GM21390 (cell line): Measurements from ENCODE around the gene SGIP1.
"Not testable (repeated sequence)": the region's sequence is repeated elsewhere in the genome, so short reads cannot be mapped to it uniquely, and the experiment has no call there.

Experiments
- ATAC-seq: cut with Tn5 transposase; IDR thresholded peaks from one replicate; pipeline ENCODE4 v1.9.1; 2021; ENCODE audit not compliant: unreplicated experiment

The SGIP1 gene

DNA sequence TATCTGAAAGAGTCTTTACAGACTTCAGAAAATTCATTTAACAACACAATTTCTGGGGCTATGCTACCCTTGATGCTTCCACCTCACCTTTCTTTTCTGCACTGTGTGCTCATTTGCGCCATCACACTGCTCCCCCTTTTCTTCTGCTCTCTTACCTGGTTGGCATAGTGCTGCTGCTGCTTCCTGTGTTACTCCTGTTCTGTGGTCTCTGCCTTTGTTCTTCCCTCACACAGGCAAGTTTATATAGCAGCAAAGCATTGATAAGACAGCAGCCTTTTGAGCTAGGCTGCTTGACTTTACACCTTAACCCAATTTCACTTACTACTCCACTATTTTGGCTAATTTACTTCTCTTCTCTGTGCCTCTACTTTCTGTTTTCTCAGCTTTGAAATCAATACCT, 18.3 kb downstream of the SGIP1 start:
- no peak for ATAC-seq

DNA sequence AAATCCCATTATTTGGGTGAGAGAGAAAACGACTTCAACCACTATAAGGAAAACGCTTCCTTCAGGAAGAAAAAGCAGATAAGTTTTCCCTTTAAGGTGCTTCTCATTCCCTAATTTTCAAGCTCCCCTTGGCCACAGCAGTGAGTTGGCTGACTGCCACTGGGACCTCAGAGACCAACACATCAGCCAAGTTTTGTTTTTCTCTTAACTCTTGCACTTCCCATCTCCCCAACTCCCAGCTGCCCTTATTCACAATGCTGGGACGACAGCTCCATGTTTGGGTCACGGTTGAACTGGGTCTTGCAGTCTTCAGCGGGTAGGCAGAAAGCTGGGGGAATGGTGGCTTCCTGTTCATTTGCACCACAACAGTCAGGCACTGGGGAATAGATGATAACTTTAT, 18.9 kb downstream of the SGIP1 start:
- ATAC-seq: no peak

DNA sequence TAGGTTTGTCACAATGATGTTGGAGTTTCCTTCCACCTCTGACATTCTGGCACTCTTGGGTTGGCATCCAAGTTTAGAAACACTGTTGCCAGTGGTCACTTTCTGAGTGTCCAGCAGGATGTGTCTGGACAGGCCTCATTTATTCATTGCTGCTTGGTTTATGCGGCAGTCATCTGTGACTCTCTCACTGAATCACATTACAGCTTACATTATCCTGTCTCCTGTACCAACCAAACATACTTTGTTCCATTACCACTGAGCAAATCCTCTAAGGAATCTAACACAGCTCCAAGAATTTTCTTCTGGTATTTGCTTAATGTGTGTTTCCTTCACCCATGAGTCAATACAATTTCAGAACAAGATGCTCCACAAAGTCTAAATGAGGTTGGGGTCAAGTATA, 19.9 kb downstream of the SGIP1 start:
- no peak for ATAC-seq

DNA sequence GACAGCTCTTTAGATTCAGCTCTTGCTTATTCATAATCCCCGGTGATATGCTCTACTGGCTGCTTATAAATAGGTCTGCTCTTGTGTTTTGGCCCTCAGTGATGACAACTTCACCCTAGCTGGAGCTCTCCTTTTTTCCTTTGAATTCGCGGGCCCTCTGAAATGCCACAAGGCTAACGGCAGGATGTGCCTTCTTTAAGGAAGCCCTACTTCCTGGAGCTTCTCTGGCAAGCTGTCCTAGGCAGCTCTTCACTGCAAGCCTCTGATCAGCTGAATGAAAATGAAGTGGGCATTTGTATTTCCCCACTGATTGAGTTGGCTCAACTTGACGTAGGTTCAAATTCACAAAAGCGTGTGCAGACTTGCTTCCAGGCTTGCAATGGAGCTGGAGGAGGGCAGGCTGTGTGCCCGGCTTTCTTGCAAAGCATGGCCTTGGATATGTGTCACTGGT, 22.2 kb downstream of the SGIP1 start:
- no peak for ATAC-seq

DNA sequence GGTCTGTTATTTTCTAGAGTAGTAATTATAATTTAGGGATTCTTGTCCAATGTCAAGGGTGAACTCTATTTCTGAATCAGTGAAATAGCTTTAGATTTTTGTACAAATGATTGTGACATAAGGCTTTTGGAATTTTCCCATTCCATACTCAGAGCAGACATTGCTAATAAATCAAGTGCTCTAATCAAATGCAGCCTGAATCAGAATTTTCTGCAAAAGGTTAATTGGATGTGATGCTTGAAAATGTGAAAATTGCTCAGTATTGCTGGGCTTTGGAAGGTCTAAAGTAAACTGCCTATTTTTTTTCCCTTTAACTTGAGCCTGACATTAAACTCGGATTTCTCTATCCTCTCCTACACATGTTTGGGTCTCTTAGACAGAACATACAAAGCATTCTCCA, 23.2 kb downstream of the SGIP1 start:
- ATAC-seq: no peak

DNA sequence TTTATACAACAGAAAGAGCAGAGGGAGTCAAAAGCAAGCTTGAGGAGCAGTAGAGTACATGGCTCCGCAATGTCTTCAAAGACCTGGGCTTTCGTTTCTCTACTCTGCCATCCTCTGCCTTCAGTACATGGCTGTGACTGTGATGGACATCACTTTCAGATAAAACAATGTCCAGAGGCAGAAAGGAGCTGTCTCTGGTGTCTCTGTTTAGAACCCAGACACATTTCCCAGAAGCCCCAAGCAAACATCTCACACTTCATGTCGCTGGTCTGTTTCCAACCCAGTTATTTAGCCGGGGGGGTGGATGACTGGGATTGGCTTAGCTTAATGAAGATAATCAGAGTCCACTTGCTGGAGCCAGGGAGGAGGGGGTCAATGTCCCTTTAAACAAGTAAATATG, 25.6 kb downstream of the SGIP1 start:
- ATAC-seq: no peak

DNA sequence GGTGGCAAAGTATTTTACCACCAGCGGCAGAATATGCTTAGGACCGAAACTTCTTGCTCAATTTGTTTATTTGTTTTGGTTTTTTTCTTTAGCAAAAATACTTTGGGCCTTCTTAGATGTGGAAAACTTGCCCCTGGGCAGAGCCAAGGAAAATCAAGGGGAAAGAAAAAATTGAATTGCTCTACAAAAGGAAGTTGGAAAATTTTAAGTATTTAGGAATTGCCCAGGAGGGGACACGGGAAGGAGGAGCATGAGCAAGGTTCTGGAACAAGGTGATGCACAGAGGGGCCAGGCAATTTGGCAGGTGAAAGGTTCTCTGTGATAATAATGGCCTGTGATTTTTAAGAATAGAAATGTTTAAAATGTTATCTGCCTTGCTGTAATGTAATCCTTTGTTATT, 28.6 kb downstream of the SGIP1 start:
- ATAC-seq: no peak

DNA sequence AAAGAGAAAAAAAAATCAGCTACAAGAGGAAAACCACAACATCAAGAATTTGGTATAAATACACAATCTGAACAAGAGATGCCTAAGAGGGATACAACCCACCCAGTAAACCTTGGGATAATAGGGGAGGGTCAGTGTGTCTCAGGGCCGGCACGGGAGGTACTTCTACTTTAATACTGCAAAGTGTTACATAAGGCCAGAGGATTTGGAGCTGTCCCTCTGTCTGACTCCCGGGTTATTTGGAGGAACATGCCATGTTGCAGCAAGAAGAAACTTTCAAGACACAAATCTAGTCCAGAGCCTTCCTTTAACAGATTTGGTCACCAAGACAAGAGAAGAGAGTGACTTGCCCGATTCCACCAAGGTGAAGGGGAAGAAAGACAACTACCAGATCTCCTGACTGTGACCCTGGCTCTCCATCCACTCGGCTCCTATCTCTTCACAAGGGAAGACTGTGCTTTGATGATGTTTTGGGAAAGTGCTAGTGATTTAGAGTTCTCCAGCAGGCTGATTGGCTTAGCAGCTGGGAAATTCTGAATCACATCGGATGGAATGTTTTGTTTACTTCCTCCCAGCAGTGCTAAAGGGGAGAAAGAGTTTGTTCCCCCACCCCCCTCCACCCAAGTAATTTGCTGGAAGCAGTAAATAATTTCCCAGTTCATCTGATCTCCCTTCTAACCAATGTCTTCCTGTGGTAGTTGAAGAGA, 29.3 kb downstream of the SGIP1 start:
- no peak for ATAC-seq

DNA sequence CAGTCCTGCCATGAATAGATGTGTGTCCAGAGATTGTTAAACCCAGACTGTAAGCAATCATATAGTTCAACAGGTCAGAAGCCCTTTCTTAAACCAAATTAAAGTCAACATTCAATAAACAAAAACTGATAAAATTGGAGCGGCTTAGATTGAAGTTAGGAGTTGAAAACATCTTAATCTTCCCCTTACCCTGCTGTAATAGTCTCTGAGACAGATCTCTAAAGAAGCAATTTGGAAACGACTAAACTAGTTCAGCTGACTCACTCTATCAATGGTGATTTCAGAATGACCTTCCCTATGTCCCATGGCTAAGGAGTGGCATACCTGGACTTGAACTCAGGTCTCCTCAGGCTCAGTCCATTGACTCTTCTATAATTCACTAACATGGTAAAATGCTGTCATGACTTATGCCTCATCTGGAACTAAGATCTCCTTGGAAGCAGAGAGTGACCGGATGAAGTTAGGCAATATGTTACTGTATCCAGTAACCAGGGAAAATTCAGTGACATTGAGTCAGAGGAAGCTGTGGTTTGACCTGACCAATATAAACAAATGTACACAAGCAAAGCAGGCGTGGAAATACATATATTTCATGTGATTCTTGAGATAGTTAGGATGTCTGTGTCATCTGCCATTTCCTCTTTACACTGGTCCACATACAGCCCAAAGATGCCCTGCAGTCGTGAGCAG, 30.1 kb downstream of the SGIP1 start:
- ATAC-seq: no peak

DNA sequence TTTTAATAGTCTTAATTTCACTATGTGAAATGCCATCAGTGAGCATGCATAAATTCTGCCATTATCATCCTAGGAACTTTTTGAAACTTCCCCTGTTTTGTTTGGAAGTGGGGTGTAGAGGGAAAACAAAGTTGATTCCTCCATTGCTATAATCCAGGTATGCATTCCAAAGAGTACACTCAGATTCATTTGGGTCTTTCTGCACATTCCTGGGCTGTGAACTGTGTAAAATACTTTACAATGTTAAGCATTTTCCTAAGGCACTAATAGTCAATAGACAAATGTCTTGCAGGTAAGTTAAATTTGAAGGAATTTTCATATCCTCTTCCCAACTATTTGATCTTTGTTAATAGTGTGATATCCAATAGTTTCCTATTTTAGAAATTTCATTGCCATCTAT, 36.2 kb downstream of the SGIP1 start:
- ATAC-seq: no peak

DNA sequence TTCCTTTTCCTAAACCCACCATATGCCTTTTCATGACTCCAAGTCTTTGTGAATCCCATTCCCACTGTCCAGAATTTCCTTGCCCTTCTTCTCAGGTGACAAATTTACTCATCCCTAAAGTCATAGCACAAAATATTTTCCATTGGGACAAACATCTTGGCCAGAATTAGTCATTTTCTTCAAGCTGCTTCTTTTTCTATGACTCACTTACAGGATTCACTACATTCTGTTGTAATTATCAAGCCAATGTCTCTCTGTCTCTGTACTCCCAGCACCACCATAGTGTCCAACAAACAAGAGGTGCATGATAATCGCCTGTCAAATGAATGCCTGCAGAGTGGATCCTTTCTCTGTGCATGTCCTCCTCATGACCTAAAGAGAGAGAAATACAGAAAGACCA, 37.8 kb downstream of the SGIP1 start:
- no peak for ATAC-seq

DNA sequence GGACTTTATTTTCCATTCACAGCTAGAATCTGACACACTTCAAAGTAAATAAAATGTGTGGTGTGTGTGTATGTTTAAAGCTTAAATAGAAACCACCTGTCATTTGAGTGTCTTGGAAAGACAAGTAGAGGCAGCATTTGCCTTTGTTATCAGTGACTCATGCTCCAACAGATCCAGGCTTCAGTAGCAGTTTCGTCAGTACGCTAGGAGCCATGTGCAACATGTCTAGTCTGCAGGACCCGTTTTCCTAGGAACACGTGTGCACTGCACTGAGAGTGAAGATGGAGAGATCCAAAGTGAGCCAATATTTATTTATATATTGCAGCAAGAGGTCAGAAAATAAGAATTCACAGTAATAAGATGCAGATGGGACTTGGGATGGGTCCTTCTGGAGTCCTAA, 41.8 kb downstream of the SGIP1 start:
- ATAC-seq: no peak

DNA sequence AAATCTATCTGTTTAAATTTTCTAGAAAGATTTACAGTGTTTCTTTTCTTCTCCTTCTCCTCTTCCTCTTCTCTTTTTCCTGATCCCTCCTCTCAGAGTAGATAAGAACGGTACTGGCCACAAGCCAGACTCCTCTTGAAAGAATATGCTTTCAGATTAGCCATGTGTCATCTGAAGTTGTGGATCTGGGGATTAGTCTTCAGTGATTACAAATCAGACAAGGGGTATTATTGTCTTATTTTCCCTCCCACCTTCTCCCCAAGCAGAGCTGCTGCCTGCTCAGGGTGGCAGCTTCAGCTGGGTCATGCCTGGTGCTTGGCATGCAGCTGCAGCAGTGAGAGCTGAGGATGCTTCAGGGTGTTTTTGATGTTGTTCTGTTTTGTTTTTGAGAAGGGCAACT, 42.7 kb downstream of the SGIP1 start:
- ATAC-seq: no peak

DNA sequence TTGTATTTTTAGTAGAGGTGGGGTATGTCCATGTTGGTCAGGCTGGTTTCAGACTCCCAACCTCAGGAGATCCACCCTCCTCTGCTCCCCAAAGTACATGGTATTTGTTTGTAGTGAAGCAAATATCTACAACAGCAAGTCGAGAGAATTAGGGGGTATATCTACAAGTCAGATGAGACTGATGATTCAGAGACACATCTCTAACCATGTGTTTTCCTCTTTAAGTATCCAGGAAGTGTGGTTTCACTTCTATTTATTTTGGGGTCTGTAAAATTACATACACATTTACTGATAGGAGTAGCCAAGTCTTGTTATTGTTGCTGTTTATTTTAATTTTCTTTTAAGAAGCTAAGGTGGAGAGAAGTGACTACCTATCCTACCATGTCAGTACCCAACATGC, 44.9 kb downstream of the SGIP1 start:
- ATAC-seq: no peak

DNA sequence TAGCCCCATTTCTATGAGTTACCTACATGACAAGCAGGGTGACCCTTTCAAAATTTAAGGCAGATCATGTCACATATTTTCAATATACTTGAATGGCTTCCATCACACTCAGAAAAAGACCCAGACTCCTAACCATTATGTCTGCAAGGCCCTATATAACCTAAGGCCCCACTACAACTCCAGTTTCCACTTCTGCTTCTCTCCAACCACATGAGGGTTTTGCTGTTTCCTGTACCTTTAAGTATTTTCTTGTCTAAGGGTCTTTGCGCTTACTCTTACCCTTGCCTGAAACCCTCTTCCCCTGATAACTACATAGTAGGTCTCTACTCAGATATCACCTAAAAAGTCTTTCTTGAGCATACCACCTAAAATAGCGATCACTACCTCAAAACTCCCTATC, 46.1 kb downstream of the SGIP1 start:
- ATAC-seq: no peak

DNA sequence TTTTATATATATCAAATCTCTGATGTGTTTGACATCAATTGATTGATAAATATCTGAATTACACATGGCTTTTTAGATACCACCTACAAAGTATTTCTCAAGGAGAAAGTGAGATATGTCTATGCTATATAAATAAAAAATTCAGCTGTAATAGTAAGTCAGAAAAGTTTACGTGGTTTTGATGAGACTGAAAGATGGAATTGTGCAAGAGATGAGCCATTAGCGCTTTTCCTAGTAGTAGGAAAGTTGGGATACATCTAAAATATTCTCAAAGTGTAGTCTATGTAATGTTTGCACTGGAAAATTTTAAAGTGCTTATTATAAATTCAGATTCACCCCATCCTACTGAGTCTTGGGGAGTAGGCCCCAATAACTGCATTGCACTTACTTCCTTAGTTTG, 49.1 kb downstream of the SGIP1 start:
- no peak for ATAC-seq

DNA sequence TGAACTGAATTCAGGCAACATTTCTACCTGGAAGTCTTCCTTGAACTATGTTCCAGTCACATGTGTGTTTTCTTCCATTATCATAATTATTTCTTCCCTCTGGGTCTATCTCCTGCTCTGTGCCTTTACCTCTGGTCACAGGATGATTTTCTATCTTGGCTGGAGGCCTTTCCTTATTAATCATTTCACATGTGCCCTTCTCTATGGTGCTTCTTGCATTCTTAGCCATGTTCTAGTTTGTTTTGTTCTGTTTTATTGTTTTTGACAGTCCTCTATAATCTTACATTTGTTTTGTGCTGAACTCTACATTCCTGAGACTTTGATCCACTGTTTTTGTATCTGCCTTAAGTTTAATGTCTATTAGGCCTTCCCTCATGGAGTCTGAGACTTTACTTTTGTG, 51.0 kb downstream of the SGIP1 start:
- no peak for ATAC-seq

DNA sequence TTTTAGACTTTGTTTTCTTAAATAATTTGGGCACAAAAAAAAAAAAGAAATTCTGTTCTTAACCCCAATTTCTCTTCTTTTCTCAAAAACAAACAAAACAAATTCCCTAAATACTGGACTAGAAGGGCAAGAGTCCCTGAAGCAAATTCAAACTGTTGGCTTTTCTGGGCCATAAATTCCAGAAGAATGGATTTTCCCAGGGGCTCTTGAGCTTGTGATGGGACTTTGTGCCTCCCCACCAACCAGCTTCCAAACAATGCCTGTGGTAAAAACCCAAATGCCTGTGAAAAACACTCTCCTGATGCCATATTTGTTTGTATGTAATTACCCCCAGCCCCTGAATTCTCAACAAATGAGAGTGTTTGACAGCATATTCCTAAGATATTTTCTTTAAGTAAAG, 55.4 kb downstream of the SGIP1 start:
- ATAC-seq: no peak

DNA sequence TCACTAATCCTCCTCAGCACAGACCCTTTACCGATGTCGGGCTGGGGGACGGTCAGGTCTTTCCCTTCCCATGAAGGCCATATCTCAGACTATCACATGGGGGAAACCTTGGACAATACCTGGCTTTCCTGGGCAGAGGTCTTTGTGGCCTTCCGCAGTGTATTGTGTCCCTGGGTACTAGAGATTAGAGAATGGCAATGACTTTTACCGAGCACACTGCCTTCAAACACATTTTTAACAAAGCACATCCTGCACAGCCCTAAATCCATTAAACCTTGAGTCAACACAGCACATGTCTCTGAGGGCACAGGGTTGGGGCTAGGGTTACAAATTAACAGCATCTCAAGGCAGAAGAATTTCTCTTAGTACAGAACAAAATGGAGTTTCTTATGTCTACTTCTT, 58.2 kb downstream of the SGIP1 start:
- ATAC-seq: not testable (repeated sequence)

DNA sequence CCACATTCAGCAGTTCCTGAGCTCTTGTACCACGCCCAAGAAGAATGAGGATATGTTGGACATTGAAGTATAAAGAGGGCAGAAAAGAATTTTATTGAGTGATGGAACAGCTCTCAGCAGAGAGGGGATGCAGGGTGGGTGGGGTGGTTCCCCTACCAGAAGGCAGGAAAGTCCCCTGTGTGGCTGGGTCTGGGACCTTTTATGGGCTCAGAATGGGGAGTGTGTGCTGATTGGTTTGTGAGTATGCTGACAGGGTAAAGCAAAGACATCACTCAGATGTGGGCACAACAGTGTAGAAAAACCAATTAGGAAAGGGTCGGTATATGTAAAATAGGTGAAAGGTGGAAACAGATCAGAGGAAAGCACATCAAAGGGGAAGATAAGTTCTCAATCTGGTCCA, 62.2 kb downstream of the SGIP1 start:
- no peak for ATAC-seq

DNA sequence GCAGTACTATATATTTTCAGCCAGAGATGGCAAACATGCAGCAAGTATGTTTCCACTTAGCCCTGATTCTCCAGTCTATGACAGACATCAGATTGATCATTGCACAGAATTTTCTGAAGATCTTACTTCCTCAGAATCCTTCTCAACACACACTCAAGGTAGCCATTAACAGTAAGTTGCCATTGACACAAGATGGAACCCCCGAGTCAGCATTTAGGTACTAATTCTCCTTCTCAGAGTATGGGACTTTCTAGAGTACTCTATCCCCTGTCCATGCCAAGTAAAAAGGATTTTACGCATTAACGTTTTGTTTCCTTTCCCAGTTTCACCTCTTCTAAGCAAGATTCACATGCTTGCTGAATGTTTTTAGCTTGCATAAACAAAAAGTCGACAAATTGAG, 63.5 kb downstream of the SGIP1 start:
- ATAC-seq: no peak

DNA sequence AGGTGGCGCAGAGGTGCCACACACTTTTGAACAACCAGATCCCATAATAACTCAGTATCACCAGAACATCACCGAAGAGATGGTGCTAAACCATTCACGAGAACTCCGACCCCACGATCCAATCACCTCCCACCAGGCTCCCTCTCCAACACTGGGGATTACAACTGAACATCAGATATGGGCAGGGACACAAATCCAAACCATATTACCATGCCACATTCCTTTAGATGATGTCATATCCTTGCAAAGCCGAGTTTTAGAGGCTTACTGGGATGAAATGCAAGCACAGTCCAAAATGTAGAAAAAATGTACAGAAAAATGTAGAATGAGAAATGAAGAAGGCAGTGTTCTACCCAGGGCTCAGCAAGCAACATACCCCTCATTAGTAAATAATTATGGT, 64.7 kb downstream of the SGIP1 start:
- ATAC-seq: no peak

DNA sequence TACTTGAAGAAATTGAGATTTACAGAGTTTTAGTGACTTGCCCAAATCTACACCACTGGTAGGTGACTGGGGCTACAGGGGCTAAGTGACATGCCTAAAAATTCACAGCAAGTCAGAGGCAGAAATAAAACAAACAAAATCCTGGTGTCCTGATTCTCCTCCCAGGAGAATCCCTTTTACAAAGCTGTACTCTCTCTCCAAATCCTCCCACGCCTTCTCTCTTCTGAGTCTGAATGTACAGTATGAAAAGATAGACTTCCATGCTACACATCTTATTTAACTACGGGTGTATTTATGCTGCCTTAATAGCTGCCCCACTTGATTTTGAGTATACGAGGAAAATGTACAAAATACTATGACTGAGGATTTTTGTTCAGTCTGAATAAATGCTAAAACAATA, 65.4 kb downstream of the SGIP1 start:
- ATAC-seq: no peak
